ENCODE results near the gene AUTS2. TPM values are rescaled to one million over a fixed set of nuclear protein-coding genes. Genes with fewer than 3 reads are reported as not detected.

AUTS2 gene
- total RNA-seq, 1 experiment from 2014 or later, result 42.1 TPM

- Histone ChIP-seq H3K36me3 (ENCODE audit: insufficient read depth, low read length, poor library complexity, severe bottlenecking) (no peaks in the 10 kb centered on the region), H3K4me3 (ENCODE audit: low read depth, low read length, poor library complexity, severe bottlenecking) (no peak overlapping the region), H3K9me3 (ENCODE audit: low read depth, low read length, poor library complexity, severe bottlenecking) (no peaks in the 10 kb centered on the region), H3K27me3 (replicated peaks; ENCODE audit: insufficient read depth, low read depth, low read length, poor library complexity) (no peaks in the 10 kb centered on the region), H3K27ac (ENCODE audit: low read depth, low read length, poor library complexity, severe bottlenecking) (no peak overlapping the region), H3K4me1 (ENCODE audit: insufficient read depth, low read length, poor library complexity, severe bottlenecking) (no peaks in the 10 kb centered on the region)
- POLR2A ChIA-PET (ENCODE audit: low non-redundant PET), result no interaction called here
- DNase-seq (ENCODE audit: low spot score), result no peak
- intact Hi-C loops (cut with micrococcal nuclease; ENCODE audit: unreplicated experiment), result no loop called here
- CTCF ChIA-PET, result no interaction called here
- TF ChIP-seq CTCF (conservative IDR thresholded peaks at IDR 0.05; ENCODE audit: low read depth, low read length) (no peak), EZH2 (IDR thresholded peaks at IDR 0.05; ENCODE audit: borderline replicate concordance, low read depth, low read length, poor library complexity, severe bottlenecking) (no peak)
- no TSS peak for BruUV-seq (replicated peaks)
These were observed 1180.3 kb downstream of the AUTS2 start for GRCh38 chr7:70778585-70778984.

GRCh38 chr7:70779321-70779720 is 1181.0 kb downstream of the AUTS2 start:
- intact Hi-C loops (cut with micrococcal nuclease; ENCODE audit: unreplicated experiment), result no loop called here
- no peaks in the 10 kb centered on the region for H3K27me3 ChIP-seq (replicated peaks; ENCODE audit: insufficient read depth, low read depth, low read length, poor library complexity)
- H3K27ac ChIP-seq (ENCODE audit: low read depth, low read length, poor library complexity, severe bottlenecking), result no peak overlapping the region
- no peak for DNase-seq (ENCODE audit: low spot score)
- CTCF ChIA-PET, result no interaction called here
- H3K4me1 ChIP-seq (ENCODE audit: insufficient read depth, low read length, poor library complexity, severe bottlenecking), result no peaks in the 10 kb centered on the region
- no peaks in the 10 kb centered on the region for H3K9me3 ChIP-seq (ENCODE audit: low read depth, low read length, poor library complexity, severe bottlenecking)
- BruUV-seq (replicated peaks), result no TSS peak
- POLR2A ChIA-PET (ENCODE audit: low non-redundant PET), result interaction anchor here (0.6 kb wide), 1 partner anchor 329 kb away, joined by 3 read pairs; no protein-coding TSS in a partner anchor
- TF ChIP-seq EZH2 (IDR thresholded peaks at IDR 0.05; ENCODE audit: borderline replicate concordance, low read depth, low read length, poor library complexity, severe bottlenecking) (no peak), CTCF (conservative IDR thresholded peaks at IDR 0.05; ENCODE audit: low read depth, low read length) (no peak)
- no peak overlapping the region for H3K4me3 ChIP-seq (ENCODE audit: low read depth, low read length, poor library complexity, severe bottlenecking)
- no peaks in the 10 kb centered on the region for H3K36me3 ChIP-seq (ENCODE audit: insufficient read depth, low read length, poor library complexity, severe bottlenecking)

GRCh38 chr7:70781922-70782311 is 1183.6 kb downstream of the AUTS2 start:
- Histone ChIP-seq H3K36me3 (ENCODE audit: insufficient read depth, low read length, poor library complexity, severe bottlenecking) (peaks cover 10% of the 10 kb centered on the region), H3K4me1 (ENCODE audit: insufficient read depth, low read length, poor library complexity, severe bottlenecking) (no peaks in the 10 kb centered on the region), H3K4me3 (ENCODE audit: low read depth, low read length, poor library complexity, severe bottlenecking) (no peak overlapping the region), H3K27me3 (replicated peaks; ENCODE audit: insufficient read depth, low read depth, low read length, poor library complexity) (no peaks in the 10 kb centered on the region), H3K27ac (ENCODE audit: low read depth, low read length, poor library complexity, severe bottlenecking) (no peak overlapping the region), H3K9me3 (ENCODE audit: low read depth, low read length, poor library complexity, severe bottlenecking) (no peaks in the 10 kb centered on the region)
- TF ChIP-seq CTCF (conservative IDR thresholded peaks at IDR 0.05; ENCODE audit: low read depth, low read length) (no peak), EZH2 (IDR thresholded peaks at IDR 0.05; ENCODE audit: borderline replicate concordance, low read depth, low read length, poor library complexity, severe bottlenecking) (no peak)
- POLR2A ChIA-PET (ENCODE audit: low non-redundant PET), result no interaction called here
- intact Hi-C loops (cut with micrococcal nuclease; ENCODE audit: unreplicated experiment), result no loop called here
- CTCF ChIA-PET, result no interaction called here
- BruUV-seq (replicated peaks), result no TSS peak
- no peak for DNase-seq (ENCODE audit: low spot score)

Data from A673 (cell line).